Neural cell (in vitro differentiated cells): Measurements from ENCODE around the gene MIGA2.

Experiments used
- CTCF ChIP-seq: fragments of 450-650 bp; IDR thresholded peaks from 2 replicates; pipeline ENCODE4 v1.5.1; 2014; ENCODE audit warnings: antibody characterized with exemption, mild to moderate bottlenecking, moderate library complexity; ENCODE audit not compliant: poor library complexity, severe bottlenecking
- EZH2 ChIP-seq: fragments of 200-600, 300-800 bp; shearing (Covaris generic), sonication (generic); IDR thresholded peaks from 2 replicates; pipeline ENCODE4 v1.6.1; 2014; ENCODE audit warnings: antibody characterized with exemption, low read length, borderline replicate concordance, mild to moderate bottlenecking; ENCODE audit not compliant: insufficient read depth, poor library complexity, severe bottlenecking
- POLR2AphosphoS5 ChIP-seq: IDR thresholded peaks from 2 replicates; pipeline ENCODE4 v1.6.1; 2012

- no peak for TF ChIP-seq CTCF
- TF ChIP-seq EZH2, result no peak
- TF ChIP-seq POLR2AphosphoS5, result no peak
These were observed 31.7 kb downstream of the MIGA2 start for GRCh38 chr9:129068110-129068509.
